Astrocyte (in vitro differentiated cells and primary cell): Measurements from ENCODE around the gene CMIP. TPM values are rescaled to one million over a fixed set of nuclear protein-coding genes. Genes with fewer than 3 reads are reported as not detected.
A peak's percentile ranks its signal among the peaks of the same experiment; 100 is the strongest.

Source experiments
- DNase-seq: peaks from one replicate; pipeline ENCODE4 v3.0.0-alpha.2; 2010; ENCODE audit warnings: low read depth
- FAIRE-seq: peaks from 2 replicates; lab custom pipeline; 2011; peaks lifted over from hg19 to GRCh38; lab: Jason Lieb, UNC
- H2AFZ ChIP-seq: 2 replicates; pipeline ENCODE4 v1.6.0; 2012; ENCODE audit warnings: low read depth, low read length, inconsistent platforms
- H3K27ac ChIP-seq: 2 replicates; pipeline ENCODE4 v1.5.1; 2011; ENCODE audit warnings: low read depth, low read length, inconsistent platforms
- H3K27me3 ChIP-seq: 2 replicates; pipeline ENCODE4 v1.6.0; 2011; ENCODE audit warnings: low read length, inconsistent platforms; ENCODE audit not compliant: insufficient read depth
- H3K36me3 ChIP-seq: 2 replicates; pipeline ENCODE4 v1.5.1; 2011; ENCODE audit warnings: low read length, inconsistent platforms; ENCODE audit not compliant: insufficient read depth
- H3K4me1 ChIP-seq: 2 replicates; pipeline ENCODE4 v1.5.1; 2011; ENCODE audit warnings: low read length, inconsistent platforms; ENCODE audit not compliant: insufficient read depth
- H3K4me2 ChIP-seq: 2 replicates; pipeline ENCODE4 v1.6.0; 2012; ENCODE audit warnings: low read length, inconsistent platforms
- H3K4me3 ChIP-seq: 2 replicates; pipeline ENCODE4 v1.5.1; 2011; ENCODE audit warnings: low read depth, mild to moderate bottlenecking, low read length, inconsistent platforms; ENCODE audit not compliant: insufficient read depth
- H3K79me2 ChIP-seq: 2 replicates; pipeline ENCODE4 v1.6.0; 2012; ENCODE audit warnings: mild to moderate bottlenecking, low read length, inconsistent platforms; ENCODE audit not compliant: insufficient read depth
- H3K9ac ChIP-seq: 2 replicates; pipeline ENCODE4 v1.6.0; 2012; ENCODE audit warnings: mild to moderate bottlenecking, low read length, inconsistent platforms
- H3K9me3 ChIP-seq: 2 replicates; pipeline ENCODE4 v1.5.1; 2012; ENCODE audit warnings: low read depth, mild to moderate bottlenecking, low read length, inconsistent platforms; ENCODE audit not compliant: insufficient read depth
- H4K20me1 ChIP-seq: 2 replicates; pipeline ENCODE4 v1.6.0; 2012; ENCODE audit warnings: low read length, inconsistent platforms; ENCODE audit not compliant: insufficient read depth
- H3K27ac Mint-ChIP-seq: one replicate; pipeline ENCODE4 v1.8.0; 2021; ENCODE audit warnings: mild to moderate bottlenecking, mixed read lengths; ENCODE audit not compliant: unreplicated experiment
- H3K27me3 Mint-ChIP-seq: one replicate; pipeline ENCODE4 v1.8.0; 2021; ENCODE audit warnings: low read depth, mixed read lengths; ENCODE audit not compliant: unreplicated experiment
- H3K36me3 Mint-ChIP-seq: one replicate; pipeline ENCODE4 v1.8.0; 2021; ENCODE audit warnings: low read depth, mixed read lengths; ENCODE audit not compliant: unreplicated experiment
- H3K4me1 Mint-ChIP-seq: one replicate; pipeline ENCODE4 v1.8.0; 2021; ENCODE audit warnings: low read depth, mixed read lengths; ENCODE audit not compliant: unreplicated experiment
- H3K4me3 Mint-ChIP-seq: one replicate; pipeline ENCODE4 v1.8.0; 2021; ENCODE audit warnings: mild to moderate bottlenecking, moderate library complexity, mixed read lengths; ENCODE audit not compliant: unreplicated experiment
- H3K9me3 Mint-ChIP-seq: one replicate; pipeline ENCODE4 v1.8.0; 2021; ENCODE audit warnings: mild to moderate bottlenecking, mixed read lengths; ENCODE audit not compliant: unreplicated experiment
- EZH2 ChIP-seq: IDR thresholded peaks from 2 replicates; pipeline ENCODE4 v1.6.1; 2012; ENCODE audit warnings: mild to moderate bottlenecking, low read length, inconsistent platforms; ENCODE audit not compliant: insufficient read depth
- total RNA-seq: library from RNA; stranded (reverse); gene quantifications from 2 replicates; pipeline ENCODE4 v1.2.1, GENCODE V29; 2021
- TF ChIP-seq, protein P1 (sequence below): IDR thresholded peaks from 2 replicates; pipeline ENCODE4 v1.5.1; 2011; ENCODE audit warnings: low read depth, mild to moderate bottlenecking, inconsistent platforms, low read length, moderate library complexity; ENCODE audit not compliant: insufficient read depth

Gene CMIP
- total RNA-seq, 1 donor from 2014 or later = 71.5 TPM

- no peaks in the 10 kb centered on the region for H3K27me3 Mint-ChIP-seq
Observed at GRCh38 chr16:81491541-81492188, 47.1 kb downstream of the CMIP start.

GRCh38 chr16:81492311-81492761 is 47.7 kb downstream of the CMIP start:
- Histone ChIP-seq H3K27me3 (no peaks in the 10 kb centered on the region), H3K9me3 (no peaks in the 10 kb centered on the region), H3K4me3 (no peak overlapping the region), H3K9ac (peak overlapping the region; percentile 59), H3K27ac (peak overlapping the region; percentile 51), H3K36me3 (no peaks in the 10 kb centered on the region), H3K79me2 (peaks cover 90% of the 10 kb centered on the region), H4K20me1 (peaks cover 94% of the 10 kb centered on the region), H3K4me1 (peaks cover 34% of the 10 kb centered on the region), H2AFZ (peak overlapping the region; percentile 2), H3K4me2 (peak overlapping the region; percentile 24)
- no peaks in the 10 kb centered on the region for H3K9me3 Mint-ChIP-seq
- H3K4me1 Mint-ChIP-seq = peaks cover 25% of the 10 kb centered on the region
- peaks cover 4% of the 10 kb centered on the region for H3K36me3 Mint-ChIP-seq
- H3K27ac Mint-ChIP-seq = peak overlapping the region; percentile 75
- H3K4me3 Mint-ChIP-seq = no peak overlapping the region
- FAIRE-seq = no peak
- no peak for DNase-seq
- TF ChIP-seq EZH2 = no peak
- TF ChIP-seq, protein P1, sequence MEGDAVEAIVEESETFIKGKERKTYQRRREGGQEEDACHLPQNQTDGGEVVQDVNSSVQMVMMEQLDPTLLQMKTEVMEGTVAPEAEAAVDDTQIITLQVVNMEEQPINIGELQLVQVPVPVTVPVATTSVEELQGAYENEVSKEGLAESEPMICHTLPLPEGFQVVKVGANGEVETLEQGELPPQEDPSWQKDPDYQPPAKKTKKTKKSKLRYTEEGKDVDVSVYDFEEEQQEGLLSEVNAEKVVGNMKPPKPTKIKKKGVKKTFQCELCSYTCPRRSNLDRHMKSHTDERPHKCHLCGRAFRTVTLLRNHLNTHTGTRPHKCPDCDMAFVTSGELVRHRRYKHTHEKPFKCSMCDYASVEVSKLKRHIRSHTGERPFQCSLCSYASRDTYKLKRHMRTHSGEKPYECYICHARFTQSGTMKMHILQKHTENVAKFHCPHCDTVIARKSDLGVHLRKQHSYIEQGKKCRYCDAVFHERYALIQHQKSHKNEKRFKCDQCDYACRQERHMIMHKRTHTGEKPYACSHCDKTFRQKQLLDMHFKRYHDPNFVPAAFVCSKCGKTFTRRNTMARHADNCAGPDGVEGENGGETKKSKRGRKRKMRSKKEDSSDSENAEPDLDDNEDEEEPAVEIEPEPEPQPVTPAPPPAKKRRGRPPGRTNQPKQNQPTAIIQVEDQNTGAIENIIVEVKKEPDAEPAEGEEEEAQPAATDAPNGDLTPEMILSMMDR = no peak
- no peaks in the 10 kb centered on the region for H3K27me3 Mint-ChIP-seq

More at GRCh38 chr16:81491541-81492188, 47.1 kb downstream of the CMIP start:
- peaks cover 4% of the 10 kb centered on the region for H3K36me3 Mint-ChIP-seq
- Histone ChIP-seq H3K9me3 (no peaks in the 10 kb centered on the region), H3K9ac (no peak overlapping the region), H3K4me1 (peaks cover 41% of the 10 kb centered on the region), H3K27ac (peak overlapping the region; percentile 51), H4K20me1 (peaks cover 94% of the 10 kb centered on the region), H3K36me3 (no peaks in the 10 kb centered on the region), H3K79me2 (peaks cover 85% of the 10 kb centered on the region), H2AFZ (no peak overlapping the region), H3K4me3 (no peak overlapping the region), H3K27me3 (no peaks in the 10 kb centered on the region), H3K4me2 (peak overlapping the region; percentile 24)
- no peak for TF ChIP-seq EZH2
- TF ChIP-seq, protein P1 = no peak
- no peak overlapping the region for H3K27ac Mint-ChIP-seq
- peaks cover 25% of the 10 kb centered on the region for H3K4me1 Mint-ChIP-seq
- peak; percentile 43 for DNase-seq
- no peak overlapping the region for H3K4me3 Mint-ChIP-seq
- no peaks in the 10 kb centered on the region for H3K9me3 Mint-ChIP-seq
- no peak for FAIRE-seq
